ENCODE measurements around the gene LMNTD2. TPM values are rescaled to one million over a fixed set of nuclear protein-coding genes. Genes with fewer than 3 reads are reported as not detected.
A peak's percentile ranks its signal among the peaks of the same experiment; 100 is the strongest.
"Not testable (repeated sequence)": the region's sequence is repeated elsewhere in the genome, so short reads cannot be mapped to it uniquely, and the experiment has no call there.

The LMNTD2 gene
- total RNA-seq, 4 donors from 2014 or later, result 1.3 to 5.9 (median 3.2) TPM

- H3K4me3 ChIP-seq, result peak overlapping the region; percentile 1 to 37 (median 22)
- WGBS, 2 donors, result 9 to 13% methylated on average over 44 to 71 of the region's 74 CpGs
- no peaks in the 10 kb centered on the region for H3K27me3 ChIP-seq
- H3K4me1 ChIP-seq, result peaks cover 0 to 7% (median 0%) of the 10 kb centered on the region in 4 donors
- peak; percentile 75 to 77 for DNase-seq (ENCODE audit: low spot score in 2 of 2)
- peak; percentile 99 to 100 (median 100) for TF ChIP-seq CTCF (IDR thresholded peaks at IDR 0.05)
- peak in 1 of 2 donors; percentile 64 for TF ChIP-seq EP300 (IDR thresholded peaks at IDR 0.05)
- TF ChIP-seq POLR2A (IDR thresholded peaks at IDR 0.05), result peak in 1 of 2 donors; percentile 38
- peak overlapping the region; percentile 19 to 82 (median 55) for H3K27ac ChIP-seq
- peaks cover 0 to 29% (median 0%) of the 10 kb centered on the region in 3 donors for H3K36me3 ChIP-seq
- peaks cover 0 to 18% (median 0%) of the 10 kb centered on the region in 4 donors for H3K9me3 ChIP-seq
These were observed 41.9 kb downstream of the LMNTD2 start for GRCh38 chr11:518463-519202.

DNA sequence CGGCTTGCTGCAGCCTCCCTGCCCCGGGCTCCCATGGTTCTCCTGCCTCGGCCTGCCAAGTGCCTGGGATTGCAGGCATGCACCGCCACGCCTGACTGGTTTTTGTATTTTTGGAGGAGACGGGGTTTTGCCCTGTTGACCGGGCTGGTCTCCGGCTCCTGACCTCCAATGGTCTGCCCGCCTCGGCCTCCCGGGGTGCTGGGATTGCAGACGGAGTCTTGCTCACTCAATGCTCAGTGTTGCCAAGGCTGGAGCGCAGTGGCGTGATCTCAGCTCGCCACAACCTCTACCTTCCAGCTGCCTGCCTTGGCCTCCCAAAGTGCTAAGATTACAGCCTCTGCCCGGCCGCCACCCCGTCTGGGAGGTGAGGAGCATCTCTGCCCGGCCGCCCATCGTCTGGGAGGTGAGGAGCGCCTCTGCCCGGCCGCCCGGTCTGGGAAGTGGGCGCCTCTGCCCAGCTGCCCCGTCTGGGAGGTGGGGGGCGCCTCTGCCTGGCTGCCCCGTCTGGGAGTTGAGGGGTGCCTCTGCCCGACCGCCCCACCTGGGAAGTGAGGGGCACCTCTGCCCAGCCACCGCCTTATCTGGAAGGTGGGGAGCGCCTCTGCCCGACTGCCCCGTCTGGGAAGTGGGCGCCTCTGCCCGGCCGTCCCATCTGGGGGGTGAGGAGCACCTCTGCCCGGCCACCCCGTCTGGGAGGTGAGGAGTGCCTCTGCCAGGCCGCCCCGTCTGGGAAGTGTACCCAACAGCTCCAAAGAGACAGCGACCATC lies 43.4 kb downstream of the LMNTD2 start:
- H3K4me1 ChIP-seq; H3K4me3 ChIP-seq; DNase-seq (ENCODE audit: low spot score in 2 of 2); H3K27me3 ChIP-seq: not testable (repeated sequence)
- H3K27ac ChIP-seq, result peak overlapping the region in 1 of 4 donors; percentile 82
- WGBS, 2 donors, result 92 to 94% methylated on average over 40 to 43 of the region's 43 CpGs
- peaks cover 0 to 18% (median 0%) of the 10 kb centered on the region in 4 donors for H3K9me3 ChIP-seq
- peaks cover 0 to 44% (median 0%) of the 10 kb centered on the region in 3 donors for H3K36me3 ChIP-seq

DNA sequence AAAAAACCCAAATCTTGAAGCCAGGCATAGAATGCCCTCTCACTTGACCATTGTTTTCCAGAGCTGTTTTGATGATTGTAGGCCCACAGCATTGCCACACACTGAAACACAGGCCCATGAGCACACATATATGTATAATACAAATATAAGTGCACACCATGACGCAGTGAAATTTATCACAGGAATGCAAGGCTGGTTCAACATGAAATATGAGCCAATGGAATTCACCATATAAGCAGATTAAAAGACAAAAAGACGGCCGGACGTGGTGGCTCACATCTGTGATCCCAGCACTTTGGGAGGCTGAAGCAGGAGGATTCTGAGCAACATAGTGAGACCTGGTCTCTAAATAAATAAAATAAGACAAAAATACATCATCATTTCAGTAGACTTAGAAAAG lies 44.1 kb downstream of the LMNTD2 start:
- H3K9me3 ChIP-seq, result peaks cover 0 to 18% (median 0%) of the 10 kb centered on the region in 4 donors
- no peak overlapping the region for H3K4me3 ChIP-seq
- DNase-seq (ENCODE audit: low spot score in 2 of 2), result no peak
- H3K27me3 ChIP-seq, result no peaks in the 10 kb centered on the region
- peaks cover 0 to 7% (median 0%) of the 10 kb centered on the region in 4 donors for H3K4me1 ChIP-seq
- 93% methylated on average over 4 of the region's 4 CpGs for WGBS, 2 donors
- H3K36me3 ChIP-seq, result peaks cover 0 to 51% (median 0%) of the 10 kb centered on the region in 3 donors
- no peak for TF ChIP-seq CTCF (IDR thresholded peaks at IDR 0.05)
- no peak for TF ChIP-seq POLR2A (IDR thresholded peaks at IDR 0.05)
- no peak for TF ChIP-seq EP300 (IDR thresholded peaks at IDR 0.05)
- no peak overlapping the region for H3K27ac ChIP-seq

- peaks cover 0 to 7% (median 0%) of the 10 kb centered on the region in 4 donors for H3K4me1 ChIP-seq
- peaks cover 0 to 18% (median 0%) of the 10 kb centered on the region in 4 donors for H3K9me3 ChIP-seq
- H3K27ac ChIP-seq, result no peak overlapping the region
- no peak overlapping the region for H3K4me3 ChIP-seq
- H3K27me3 ChIP-seq, result no peaks in the 10 kb centered on the region
- TF ChIP-seq EP300 (IDR thresholded peaks at IDR 0.05), result no peak
- no peak for TF ChIP-seq CTCF (IDR thresholded peaks at IDR 0.05)
- no peak for TF ChIP-seq POLR2A (IDR thresholded peaks at IDR 0.05)
- WGBS, 2 donors, result 91% methylated on average over 6 of the region's 6 CpGs
- DNase-seq (ENCODE audit: low spot score in 2 of 2), result no peak
- H3K36me3 ChIP-seq, result peaks cover 0 to 64% (median 0%) of the 10 kb centered on the region in 3 donors
These were observed 45.4 kb downstream of the LMNTD2 start for GRCh38 chr11:515131-515530.

GRCh38 chr11:514606-515005 lies 45.9 kb downstream of the LMNTD2 start:
- no peak overlapping the region for H3K27ac ChIP-seq
- peaks cover 0 to 7% (median 0%) of the 10 kb centered on the region in 4 donors for H3K4me1 ChIP-seq
- DNase-seq (ENCODE audit: low spot score in 2 of 2), result no peak
- WGBS, 2 donors, result 89 to 92% methylated on average over 10 of the region's 10 CpGs
- no peaks in the 10 kb centered on the region for H3K27me3 ChIP-seq
- H3K9me3 ChIP-seq, result peaks cover 0 to 18% (median 0%) of the 10 kb centered on the region in 4 donors
- H3K36me3 ChIP-seq, result peaks cover 0 to 69% (median 0%) of the 10 kb centered on the region in 3 donors
- TF ChIP-seq CTCF (IDR thresholded peaks at IDR 0.05) (no peak), POLR2A (IDR thresholded peaks at IDR 0.05) (no peak), EP300 (IDR thresholded peaks at IDR 0.05) (no peak)
- H3K4me3 ChIP-seq, result no peak overlapping the region

Measured in tibial nerve (tissue), 4 donors.